NCI-H82 treated with DMSO at 0.1 percent for 48 hours (cell line): ENCODE measurements around the gene PIK3CG.
"Not testable (repeated sequence)": the region's sequence is repeated elsewhere in the genome, so short reads cannot be mapped to it uniquely, and the experiment has no call there.

Source experiments
- DNase-seq: peaks from one replicate; lab custom pipeline; 2025; ENCODE audit not compliant: unreplicated experiment; lab: John Stamatoyannopoulos, UW

The PIK3CG gene

DNA sequence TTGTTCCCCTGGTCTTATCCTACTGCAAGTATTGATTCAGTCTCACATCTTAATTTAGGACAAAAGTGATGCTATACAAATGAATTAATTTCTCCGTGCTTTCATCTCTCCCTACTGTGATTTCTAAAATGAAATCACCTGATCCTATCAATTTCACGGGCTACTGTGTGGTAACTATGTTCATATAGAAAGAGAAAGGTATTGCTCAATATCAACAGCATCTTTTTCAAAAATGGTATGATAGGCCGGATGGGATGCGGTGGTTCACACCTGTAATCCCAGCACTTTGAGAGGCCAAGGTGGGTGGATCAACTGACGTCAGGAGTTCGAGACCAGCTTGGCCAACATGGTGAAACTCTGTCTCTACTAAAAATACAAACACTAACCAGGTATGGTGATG is 71.2 kb downstream of the PIK3CG start:
- DNase-seq, result no peak

DNA sequence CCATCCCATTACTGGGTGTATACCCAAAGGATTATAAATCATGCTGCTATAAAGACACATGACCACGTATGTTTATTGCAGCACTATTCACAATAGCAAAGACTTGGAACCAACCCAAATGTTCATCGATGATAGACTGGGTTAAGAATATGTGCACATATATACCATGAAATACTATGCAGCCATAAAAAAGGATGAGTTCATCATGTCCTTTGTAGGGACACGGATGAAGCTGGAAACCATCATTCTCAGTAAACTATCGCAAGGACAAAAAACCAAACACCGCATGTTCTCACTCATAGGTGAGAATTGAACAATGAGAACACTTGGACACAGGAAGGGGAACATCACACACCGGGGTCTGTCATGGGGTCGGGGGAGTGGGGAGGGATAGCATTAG is 73.0 kb downstream of the PIK3CG start:
- not testable (repeated sequence) for DNase-seq

DNA sequence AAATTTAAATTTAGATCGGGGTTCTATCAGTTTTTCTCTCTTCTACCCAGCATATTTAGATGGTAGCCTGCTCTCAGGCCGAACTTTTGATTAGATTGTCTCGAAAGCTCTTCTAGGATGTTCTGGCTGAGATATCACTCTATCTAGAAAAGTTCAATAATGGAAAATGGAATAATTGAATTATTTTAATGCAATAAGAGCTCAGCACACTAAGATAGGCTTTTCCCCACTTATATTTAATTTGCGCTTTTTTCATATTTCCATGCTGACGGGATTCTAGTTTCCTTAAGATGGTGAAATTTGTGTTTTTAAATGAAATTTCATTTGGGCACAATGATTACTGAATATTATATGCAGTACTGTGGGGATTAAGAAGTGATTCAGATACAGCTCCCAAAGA is 73.7 kb downstream of the PIK3CG start:
- DNase-seq, result no peak

DNA sequence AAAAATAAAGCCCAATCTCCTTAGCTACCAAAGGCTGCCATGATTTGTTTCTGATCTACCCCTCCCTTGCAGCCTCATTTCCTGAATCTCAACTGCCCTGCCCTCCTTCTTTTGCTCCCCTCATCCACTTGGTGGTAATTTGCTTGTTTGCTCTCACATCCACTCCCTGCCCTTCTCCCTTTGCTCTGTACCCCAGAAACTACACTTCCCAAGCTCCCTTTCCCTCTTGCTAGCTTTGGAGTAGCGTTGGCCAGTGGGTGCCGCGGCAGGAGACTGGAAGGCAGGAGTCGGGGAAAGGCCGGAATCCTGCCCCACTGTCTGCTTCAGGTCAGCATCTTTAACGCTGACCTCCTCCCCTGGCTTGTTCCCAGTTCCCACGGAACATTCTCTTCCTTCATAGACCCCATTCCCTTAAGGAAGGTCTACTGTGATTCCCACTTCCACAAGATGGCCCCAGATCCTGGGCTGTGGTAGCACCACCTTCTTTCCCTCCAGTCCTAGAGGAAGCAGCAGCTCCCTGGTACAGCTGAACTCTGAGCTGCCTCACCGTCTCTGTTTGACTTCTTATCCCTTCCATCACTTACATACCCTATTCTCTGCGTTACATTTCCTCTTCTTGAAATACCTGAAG is 79.1 kb downstream of the PIK3CG start:
- DNase-seq, result no peak

DNA sequence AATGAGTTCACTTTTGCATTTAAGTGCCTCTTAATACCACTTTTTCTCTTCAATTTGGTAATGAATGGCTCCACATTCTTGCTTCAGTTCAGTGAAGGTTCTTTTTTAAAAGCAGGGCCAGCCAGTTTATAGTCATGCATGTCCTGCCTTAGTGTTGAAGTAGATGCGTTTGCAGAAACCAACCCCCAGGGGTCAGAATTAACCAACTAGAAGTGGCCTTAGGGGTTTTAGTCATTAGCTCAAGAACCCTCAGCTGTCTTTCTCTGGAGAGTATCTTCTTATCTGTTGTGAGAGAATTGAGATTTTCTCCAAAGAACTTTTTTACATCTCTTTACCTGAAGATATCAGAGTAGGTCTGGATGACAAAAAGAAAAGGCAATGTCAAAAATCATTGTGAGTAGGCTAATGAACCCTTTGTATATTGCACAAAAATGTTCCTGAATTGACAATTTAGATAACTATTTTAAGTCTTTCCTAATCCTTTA is 82.2 kb downstream of the PIK3CG start:
- peak; percentile 1 for DNase-seq

DNA sequence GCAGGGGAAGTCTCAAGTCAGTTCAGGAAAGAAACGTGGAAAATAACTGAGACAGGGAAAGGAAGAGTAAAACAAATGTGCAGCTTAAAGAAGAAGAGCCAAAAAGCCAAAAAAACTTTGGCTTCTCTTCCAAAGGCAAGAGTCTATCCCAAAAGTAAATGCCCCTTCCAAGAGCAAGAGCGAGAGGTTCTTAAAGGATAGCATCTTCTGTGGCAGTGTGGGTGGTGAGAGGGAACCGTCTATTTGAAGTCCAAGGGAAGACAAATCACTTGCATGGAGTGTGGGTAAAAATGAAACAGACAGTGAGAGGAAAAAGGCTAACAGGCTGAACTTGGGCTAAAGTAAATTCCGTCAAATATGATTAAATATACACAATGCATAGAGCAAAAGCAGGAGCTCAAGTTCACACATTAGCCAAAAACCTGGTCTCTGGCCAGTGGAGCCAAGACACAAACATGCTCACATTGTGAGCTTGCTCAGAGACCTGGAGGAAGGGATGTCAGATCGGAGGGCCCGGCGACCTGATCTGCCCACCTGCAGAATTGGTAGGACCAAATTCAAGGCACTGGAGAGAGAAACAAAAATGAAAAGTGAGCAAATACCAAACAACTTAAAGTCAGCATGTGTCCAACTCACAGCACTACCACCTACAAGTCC is 87.0 kb downstream of the PIK3CG start:
- no peak for DNase-seq

DNA sequence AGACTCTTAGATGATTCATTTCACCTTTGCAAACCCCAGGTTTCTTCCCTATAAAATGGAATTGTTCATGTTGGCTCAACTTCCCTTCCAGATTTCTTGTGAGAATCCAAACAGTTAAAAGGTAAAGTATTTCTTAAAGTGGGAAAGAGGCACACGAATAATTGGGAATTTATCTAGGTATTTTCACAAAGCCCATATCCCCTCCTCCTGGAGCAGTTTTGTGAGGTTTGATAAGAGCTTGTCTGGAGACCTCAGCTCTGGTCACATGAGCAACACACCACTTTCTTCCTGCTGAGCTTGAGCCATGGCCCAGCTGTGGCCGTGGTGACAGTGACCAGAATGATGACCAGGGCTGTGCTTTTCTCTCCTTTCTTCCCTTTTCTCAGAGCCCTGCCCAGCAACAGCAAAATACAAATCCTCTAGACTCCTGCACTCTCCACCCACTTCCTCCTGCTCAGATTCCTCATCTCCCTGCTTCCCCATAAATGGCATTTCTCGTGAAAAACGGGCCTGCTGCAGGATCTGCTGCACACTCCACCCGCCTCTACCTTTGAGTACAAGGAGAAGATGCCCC is 87.7 kb downstream of the PIK3CG start:
- no peak for DNase-seq

DNA sequence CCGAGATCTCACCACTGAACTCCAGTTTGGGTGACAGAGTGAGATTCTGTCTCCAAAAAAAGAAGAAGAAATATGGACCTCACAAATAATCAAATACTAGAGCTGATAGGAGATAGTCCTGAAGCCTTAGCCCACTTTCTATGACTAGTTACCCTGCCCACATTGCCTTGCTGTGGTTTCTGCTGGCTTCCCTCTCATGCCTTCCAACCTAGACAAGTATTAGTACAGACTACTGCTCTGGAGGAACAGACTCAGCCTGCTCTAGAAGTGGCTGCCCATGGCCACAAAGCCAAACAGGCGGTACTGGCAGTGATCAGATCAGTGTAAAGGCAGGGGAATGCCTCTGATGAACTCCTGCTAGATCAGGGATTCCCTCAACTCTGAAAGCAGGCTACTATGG is 89.8 kb downstream of the PIK3CG start:
- DNase-seq, result no peak

DNA sequence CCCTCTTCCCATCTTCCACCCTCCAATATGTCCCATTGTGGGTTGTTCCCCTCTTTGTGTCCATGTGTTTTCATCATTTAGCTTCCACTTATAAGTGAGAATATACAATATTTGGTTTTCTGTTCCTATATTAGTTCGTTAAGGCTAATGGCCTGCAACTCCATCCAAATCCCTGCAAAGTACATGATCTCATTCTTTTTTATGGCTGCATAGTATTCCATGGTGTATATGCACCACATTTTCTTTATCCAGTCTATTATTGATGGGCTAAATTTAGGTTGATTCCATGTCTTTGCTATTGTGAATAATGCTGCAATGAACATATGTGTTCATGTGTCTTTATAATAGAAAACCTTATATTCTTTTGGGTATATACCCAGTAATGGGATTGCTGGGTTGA is 90.8 kb downstream of the PIK3CG start:
- DNase-seq, result not testable (repeated sequence)
